Stromal cell of bone marrow (primary cell): ENCODE results near the gene ZBTB7C.

Source experiments
- DNase-seq: peaks from one replicate; pipeline ENCODE4 v3.0.0-alpha.2; 2012; ENCODE audit warnings: low read depth

ZBTB7C gene

GRCh38 chr18:48164116-48164515 is 245.1 kb downstream of the ZBTB7C start:
- DNase-seq, result no peak

- DNase-seq, result no peak
These were observed 245.5 kb downstream of the ZBTB7C start for GRCh38 chr18:48163738-48164115.

- DNase-seq, result no peak
These were observed 246.0 kb downstream of the ZBTB7C start for GRCh38 chr18:48162956-48163737.

- no peak for DNase-seq
These were observed 247.1 kb downstream of the ZBTB7C start for GRCh38 chr18:48161911-48162698.

GRCh38 chr18:48161191-48161910 is 247.8 kb downstream of the ZBTB7C start:
- DNase-seq, result peak; percentile 57

- no peak for DNase-seq
These were observed 248.6 kb downstream of the ZBTB7C start for GRCh38 chr18:48160622-48161021.

- DNase-seq, result no peak
These were observed 249.4 kb downstream of the ZBTB7C start for GRCh38 chr18:48159816-48160215.

GRCh38 chr18:48158721-48159120 is 250.5 kb downstream of the ZBTB7C start:
- DNase-seq, result no peak

- DNase-seq, result no peak
These were observed 251.2 kb downstream of the ZBTB7C start for GRCh38 chr18:48157956-48158355.

GRCh38 chr18:48155856-48156255 is 253.3 kb downstream of the ZBTB7C start:
- DNase-seq, result no peak

GRCh38 chr18:48154828-48155227 is 254.4 kb downstream of the ZBTB7C start:
- DNase-seq, result no peak

- DNase-seq, result no peak
These were observed 255.3 kb downstream of the ZBTB7C start for GRCh38 chr18:48153613-48154481.

GRCh38 chr18:48152549-48152948 is 256.6 kb downstream of the ZBTB7C start:
- DNase-seq, result no peak

GRCh38 chr18:48151421-48152065 is 257.6 kb downstream of the ZBTB7C start:
- no peak for DNase-seq

- DNase-seq, result no peak
These were observed 260.0 kb downstream of the ZBTB7C start for GRCh38 chr18:48149020-48149685.

- DNase-seq, result no peak
These were observed 266.2 kb downstream of the ZBTB7C start for GRCh38 chr18:48142994-48143393.

- DNase-seq, result no peak
These were observed 266.8 kb downstream of the ZBTB7C start for GRCh38 chr18:48142353-48142752.

- DNase-seq, result no peak
These were observed 268.5 kb downstream of the ZBTB7C start for GRCh38 chr18:48140731-48141130.

- no peak for DNase-seq
These were observed 269.5 kb downstream of the ZBTB7C start for GRCh38 chr18:48139431-48140347.
